Uterus (tissue), 4 donors: ENCODE measurements around the gene SLC22A6. TPM values are rescaled to one million over a fixed set of nuclear protein-coding genes. Genes with fewer than 3 reads are reported as not detected.

Experiments used
- DNase-seq, 2 donors: peaks; one replicate each; pipeline ENCODE4 v3.0.0-alpha.2; 2019 to 2020
- H3K27ac ChIP-seq, 2 donors: fragments of 200-600 bp; sonication (generic); 1 replicate in 1 of 2; 2 replicates in 1 of 2; pipeline ENCODE4 v1.5.1; 2016 to 2018
- H3K27me3 ChIP-seq, 2 donors: fragments of 200-600 bp; sonication (generic); one replicate each; pipeline ENCODE4 v1.5.1; 2018 to 2019; ENCODE audit warnings: control low read depth in 1 of 2
- H3K36me3 ChIP-seq, 2 donors: fragments of 200-600 bp; sonication (generic); one replicate each; pipeline ENCODE4 v1.5.1; 2019; ENCODE audit warnings: control low read depth in 1 of 2
- H3K4me1 ChIP-seq, 2 donors: fragments of 200-600 bp; sonication (generic); one replicate each; pipeline ENCODE4 v1.5.1; 2018 to 2019; ENCODE audit warnings: control low read depth in 1 of 2
- H3K4me3 ChIP-seq, 2 donors: fragments of 200-600 bp; sonication (generic); 1 replicate in 1 of 2; 2 replicates in 1 of 2; pipeline ENCODE4 v1.5.1; 2018 to 2019; ENCODE audit warnings: mild to moderate bottlenecking in 1 of 2
- H3K9me3 ChIP-seq, 2 donors: fragments of 200-600 bp; sonication (generic); one replicate each; pipeline ENCODE4 v1.5.1; 2019; ENCODE audit warnings: control low read depth in 1 of 2
- CTCF ChIP-seq, 4 experiments: fragments of 200-600 bp in 2 of 4; fragments of 450-650 bp in 2 of 4; sonication (generic) in 2 of 4; IDR thresholded peaks; one replicate each; pipeline ENCODE4 v1.5.1; 2016 to 2019; ENCODE audit warnings: antibody characterized with exemption in 4 of 4, mild to moderate bottlenecking in 2 of 4, moderate library complexity in 1 of 4
- POLR2A ChIP-seq, 2 donors: fragments of 450-650 bp; IDR thresholded peaks; one replicate each; pipeline ENCODE4 v1.6.1; 2016; ENCODE audit warnings: antibody characterized with exemption in 2 of 2, mild to moderate bottlenecking in 1 of 2, moderate library complexity in 1 of 2
- intact Hi-C: fragments of 100-400 bp; cut with DNase I; formaldehyde crosslinking; loops from one replicate; pipeline ENCODE4 v1.15.1; 2023; ENCODE audit warnings: low total_unique reads
- total RNA-seq, 4 donors: library from RNA; depleted of rRNA in 3 of 4; stranded (reverse); fragments of >200 nt in 3 of 4; gene quantifications; one replicate each; pipeline versions ENCODE4 v1.1.0 to v1.2.4, GENCODE V29; 2014 to 2023
- donor health status: DM: yes; HTN: yes; CAD: no.

Gene SLC22A6
- total RNA-seq, 4 donors from 2014 or later: not detected

- H3K9me3 ChIP-seq: no peaks in the 10 kb centered on the region
- intact Hi-C loops: loop anchor here (10.0 kb wide), 1 partner anchor 1086 kb away; no protein-coding TSS in a partner anchor
Observed at GRCh38 chr11:63020671-63021291, 36.0 kb upstream of the SLC22A6 start.

GRCh38 chr11:63019506-63019905 lies 34.7 kb upstream of the SLC22A6 start:
- no peak for TF ChIP-seq CTCF (IDR thresholded peaks at IDR 0.05)
- TF ChIP-seq POLR2A (IDR thresholded peaks at IDR 0.05): no peak
- no peak overlapping the region for H3K27ac ChIP-seq
- intact Hi-C loops: no loop called here

More at GRCh38 chr11:63020671-63021291, 36.0 kb upstream of the SLC22A6 start:
- no peak for DNase-seq
- Histone ChIP-seq H3K36me3 (no peaks in the 10 kb centered on the region), H3K27ac (no peak overlapping the region), H3K4me3 (no peak overlapping the region), H3K27me3 (no peaks in the 10 kb centered on the region), H3K4me1 (no peaks in the 10 kb centered on the region)
- TF ChIP-seq CTCF (IDR thresholded peaks at IDR 0.05) (no peak), POLR2A (IDR thresholded peaks at IDR 0.05) (no peak)

GRCh38 chr11:63017306-63017974 lies 32.7 kb upstream of the SLC22A6 start:
- intact Hi-C loops: no loop called here
- Histone ChIP-seq H3K4me1 (no peaks in the 10 kb centered on the region), H3K27ac (no peak overlapping the region), H3K27me3 (no peaks in the 10 kb centered on the region), H3K36me3 (no peaks in the 10 kb centered on the region), H3K9me3 (no peaks in the 10 kb centered on the region), H3K4me3 (no peak overlapping the region)
- DNase-seq: no peak
- no peak for TF ChIP-seq CTCF (IDR thresholded peaks at IDR 0.05)
- TF ChIP-seq POLR2A (IDR thresholded peaks at IDR 0.05): no peak

More at GRCh38 chr11:63019506-63019905, 34.7 kb upstream of the SLC22A6 start:
- Histone ChIP-seq H3K9me3 (no peaks in the 10 kb centered on the region), H3K36me3 (no peaks in the 10 kb centered on the region), H3K4me3 (no peak overlapping the region), H3K27me3 (no peaks in the 10 kb centered on the region), H3K4me1 (no peaks in the 10 kb centered on the region)
- DNase-seq: no peak

- Histone ChIP-seq H3K4me3 (no peak within 1 kb of the TSS), H3K27me3 (no peaks in the 10 kb centered on the region), H3K27ac (no peak within 1 kb of the TSS), H3K36me3 (no peaks in the 10 kb centered on the region), H3K9me3 (no peaks in the 10 kb centered on the region), H3K4me1 (no peaks in the 10 kb centered on the region)
- intact Hi-C loops: no loop called here
- no peak for DNase-seq
- TF ChIP-seq CTCF (IDR thresholded peaks at IDR 0.05) (no peak), POLR2A (IDR thresholded peaks at IDR 0.05) (no peak)
Observed at GRCh38 chr11:63015521-63016215, 30.9 kb upstream of the SLC22A6 start, which contains the start of gene SLC22A8. Gene SLC22A8, minus strand, starts transcription at chr11:63015841. Its CDS starts 883 bp downstream, at chr11:63014958.
